ENCODE data around the gene SCAMP5.
A peak's percentile ranks its signal among the peaks of the same experiment; 100 is the strongest.

The SCAMP5 gene

GRCh38 chr15:74992619-74993018, 2.7 kb upstream of the SCAMP5 start:
- no peak for DNase-seq
- H3K9me3 Mint-ChIP-seq: no peaks in the 10 kb centered on the region
- no peak overlapping the region for H3K27ac Mint-ChIP-seq
- peaks cover 20% of the 10 kb centered on the region for H3K4me1 Mint-ChIP-seq
- H3K27me3 Mint-ChIP-seq: peaks cover 42% of the 10 kb centered on the region
- H3K36me3 Mint-ChIP-seq (ENCODE audit: low read depth): peaks cover 1% of the 10 kb centered on the region
- no peak for ATAC-seq
- H3K4me3 Mint-ChIP-seq: no peak overlapping the region

- H3K9me3 Mint-ChIP-seq: no peaks in the 10 kb centered on the region
- no peak overlapping the region for H3K27ac Mint-ChIP-seq
- DNase-seq (no peak), ATAC-seq (no peak)
- H3K36me3 Mint-ChIP-seq (ENCODE audit: low read depth): peaks cover 1% of the 10 kb centered on the region
- no peak overlapping the region for H3K4me3 Mint-ChIP-seq
- peaks cover 21% of the 10 kb centered on the region for H3K4me1 Mint-ChIP-seq
- H3K27me3 Mint-ChIP-seq: peaks cover 41% of the 10 kb centered on the region
Observed at GRCh38 chr15:74994236-74994635, 1.1 kb upstream of the SCAMP5 start.

- Mint-ChIP-seq H3K4me3 (peak overlapping the region; percentile 82), H3K27ac (no peak overlapping the region), H3K9me3 (no peaks in the 10 kb centered on the region), H3K4me1 (peaks cover 21% of the 10 kb centered on the region), H3K36me3 (ENCODE audit: low read depth) (peaks cover 1% of the 10 kb centered on the region), H3K27me3 (peaks cover 42% of the 10 kb centered on the region)
- DNase-seq: no peak
- no peak for ATAC-seq
Observed at GRCh38 chr15:74994685-74995084, 678 bp upstream of the SCAMP5 start.

GRCh38 chr15:74995779-74996765, 709 bp downstream of the SCAMP5 start:
- peaks cover 39% of the 10 kb centered on the region for H3K27me3 Mint-ChIP-seq
- H3K4me1 Mint-ChIP-seq: peaks cover 19% of the 10 kb centered on the region
- no peaks in the 10 kb centered on the region for H3K9me3 Mint-ChIP-seq
- DNase-seq (no peak), ATAC-seq (no peak)
- no peak overlapping the region for H3K27ac Mint-ChIP-seq
- peaks cover 1% of the 10 kb centered on the region for H3K36me3 Mint-ChIP-seq (ENCODE audit: low read depth)
- peak overlapping the region; percentile 82 for H3K4me3 Mint-ChIP-seq

GRCh38 chr15:74997141-74997540, 1.8 kb downstream of the SCAMP5 start:
- Mint-ChIP-seq H3K27ac (no peak overlapping the region), H3K4me1 (peaks cover 19% of the 10 kb centered on the region), H3K27me3 (peaks cover 32% of the 10 kb centered on the region), H3K9me3 (no peaks in the 10 kb centered on the region), H3K36me3 (ENCODE audit: low read depth) (peaks cover 1% of the 10 kb centered on the region), H3K4me3 (no peak overlapping the region)
- DNase-seq (no peak), ATAC-seq (no peak)

- H3K4me1 Mint-ChIP-seq: peaks cover 19% of the 10 kb centered on the region
- DNase-seq: no peak
- H3K9me3 Mint-ChIP-seq: no peaks in the 10 kb centered on the region
- peaks cover 34% of the 10 kb centered on the region for H3K27me3 Mint-ChIP-seq
- no peak for ATAC-seq
- peaks cover 1% of the 10 kb centered on the region for H3K36me3 Mint-ChIP-seq (ENCODE audit: low read depth)
- H3K4me3 Mint-ChIP-seq: no peak overlapping the region
- no peak overlapping the region for H3K27ac Mint-ChIP-seq
Observed at GRCh38 chr15:74997543-74997942, 2.2 kb downstream of the SCAMP5 start.

GRCh38 chr15:75001310-75001709, 5.9 kb downstream of the SCAMP5 start:
- H3K36me3 Mint-ChIP-seq (ENCODE audit: low read depth): peaks cover 1% of the 10 kb centered on the region
- no peaks in the 10 kb centered on the region for H3K9me3 Mint-ChIP-seq
- H3K4me1 Mint-ChIP-seq: peaks cover 9% of the 10 kb centered on the region
- DNase-seq (no peak), ATAC-seq (no peak)
- H3K27me3 Mint-ChIP-seq: peaks cover 24% of the 10 kb centered on the region
- no peak overlapping the region for H3K4me3 Mint-ChIP-seq
- no peak overlapping the region for H3K27ac Mint-ChIP-seq

- no peaks in the 10 kb centered on the region for H3K36me3 Mint-ChIP-seq (ENCODE audit: low read depth)
- DNase-seq (no peak), ATAC-seq (no peak)
- peaks cover 8% of the 10 kb centered on the region for H3K4me1 Mint-ChIP-seq
- H3K4me3 Mint-ChIP-seq: no peak overlapping the region
- H3K9me3 Mint-ChIP-seq: no peaks in the 10 kb centered on the region
- no peak overlapping the region for H3K27ac Mint-ChIP-seq
- H3K27me3 Mint-ChIP-seq: peaks cover 14% of the 10 kb centered on the region
Observed at GRCh38 chr15:75002398-75002797, 7.0 kb downstream of the SCAMP5 start.

GRCh38 chr15:75007216-75007615, 11.9 kb downstream of the SCAMP5 start:
- Mint-ChIP-seq H3K4me3 (no peak overlapping the region), H3K9me3 (no peaks in the 10 kb centered on the region), H3K27me3 (peaks cover 3% of the 10 kb centered on the region), H3K36me3 (ENCODE audit: low read depth) (no peaks in the 10 kb centered on the region), H3K4me1 (peaks cover 13% of the 10 kb centered on the region), H3K27ac (peak overlapping the region; percentile 35)
- DNase-seq: no peak
- no peak for ATAC-seq

- DNase-seq (no peak), ATAC-seq (no peak)
- no peaks in the 10 kb centered on the region for H3K9me3 Mint-ChIP-seq
- no peak overlapping the region for H3K4me3 Mint-ChIP-seq
- peaks cover 1% of the 10 kb centered on the region for H3K27me3 Mint-ChIP-seq
- H3K4me1 Mint-ChIP-seq: peaks cover 13% of the 10 kb centered on the region
- H3K27ac Mint-ChIP-seq: no peak overlapping the region
- no peaks in the 10 kb centered on the region for H3K36me3 Mint-ChIP-seq (ENCODE audit: low read depth)
Observed at GRCh38 chr15:75008221-75008625, 12.9 kb downstream of the SCAMP5 start.

- DNase-seq (no peak), ATAC-seq (no peak)
- H3K36me3 Mint-ChIP-seq (ENCODE audit: low read depth): no peaks in the 10 kb centered on the region
- no peak overlapping the region for H3K27ac Mint-ChIP-seq
- H3K4me3 Mint-ChIP-seq: no peak overlapping the region
- H3K27me3 Mint-ChIP-seq: peaks cover 1% of the 10 kb centered on the region
- H3K4me1 Mint-ChIP-seq: peaks cover 13% of the 10 kb centered on the region
- H3K9me3 Mint-ChIP-seq: no peaks in the 10 kb centered on the region
Observed at GRCh38 chr15:75008629-75009326, 13.4 kb downstream of the SCAMP5 start.

GRCh38 chr15:75016431-75016830, 21.1 kb downstream of the SCAMP5 start:
- Mint-ChIP-seq H3K4me1 (no peaks in the 10 kb centered on the region), H3K27me3 (peaks cover 2% of the 10 kb centered on the region), H3K9me3 (no peaks in the 10 kb centered on the region), H3K27ac (no peak overlapping the region), H3K4me3 (no peak overlapping the region), H3K36me3 (ENCODE audit: low read depth) (no peaks in the 10 kb centered on the region)
- DNase-seq: no peak
- ATAC-seq: no peak

- H3K27ac Mint-ChIP-seq: no peak overlapping the region
- H3K4me1 Mint-ChIP-seq: peaks cover 11% of the 10 kb centered on the region
- ATAC-seq: no peak
- H3K27me3 Mint-ChIP-seq: peaks cover 2% of the 10 kb centered on the region
- no peaks in the 10 kb centered on the region for H3K9me3 Mint-ChIP-seq
- no peak overlapping the region for H3K4me3 Mint-ChIP-seq
- DNase-seq: no peak
- no peaks in the 10 kb centered on the region for H3K36me3 Mint-ChIP-seq (ENCODE audit: low read depth)
Observed at GRCh38 chr15:75019916-75020315, 24.6 kb downstream of the SCAMP5 start.

- no peak overlapping the region for H3K27ac Mint-ChIP-seq
Observed at GRCh38 chr15:75021341-75021740, 26.0 kb downstream of the SCAMP5 start.

GRCh38 chr15:75022783-75023180, 27.4 kb downstream of the SCAMP5 start:
- H3K9me3 Mint-ChIP-seq: no peaks in the 10 kb centered on the region
- H3K4me1 Mint-ChIP-seq: peaks cover 17% of the 10 kb centered on the region
- H3K27me3 Mint-ChIP-seq: no peaks in the 10 kb centered on the region
- ATAC-seq: no peak
- H3K4me3 Mint-ChIP-seq: no peak overlapping the region
- peak overlapping the region; percentile 93 for H3K27ac Mint-ChIP-seq
- DNase-seq: no peak
- no peaks in the 10 kb centered on the region for H3K36me3 Mint-ChIP-seq (ENCODE audit: low read depth)

More at GRCh38 chr15:75021341-75021740, 26.0 kb downstream of the SCAMP5 start:
- peaks cover 15% of the 10 kb centered on the region for H3K4me1 Mint-ChIP-seq
- ATAC-seq (no peak), DNase-seq (no peak)
- no peaks in the 10 kb centered on the region for H3K9me3 Mint-ChIP-seq
- no peak overlapping the region for H3K4me3 Mint-ChIP-seq
- no peaks in the 10 kb centered on the region for H3K36me3 Mint-ChIP-seq (ENCODE audit: low read depth)
- no peaks in the 10 kb centered on the region for H3K27me3 Mint-ChIP-seq

Data from activated naive CD8-positive, alpha-beta T cell treated with anti-CD3 and anti-CD28 coated beads, Interleukin-2, amount 50 U/mL, for 24 hours (primary cell).